HEK293 (cell line): ENCODE results near the gene SFXN2.
A peak's percentile ranks its signal among the peaks of the same experiment; 100 is the strongest.

Experiments used
- CTCF ChIA-PET: fragments of 350-600 bp; formaldehyde crosslinking; extraction: SDS; loops from one replicate; lab custom pipeline; 2021; ENCODE audit warnings: antibody characterized with exemption; lab: Yijun Ruan, JAX
- POLR2A ChIA-PET: fragments of 300-600 bp; formaldehyde crosslinking; extraction: SDS; loops from one replicate; lab custom pipeline; 2020; ENCODE audit warnings: antibody characterized with exemption, inconsistent platforms; lab: Yijun Ruan, JAX
- H3K27ac ChIP-seq: fragments of 200-500 bp; sonication (Bioruptor generic); 2 replicates; pipeline ENCODE4 v1.5.1; 2014; ENCODE audit warnings: low read depth, low read length, control low read depth, inconsistent platforms; ENCODE audit errors: extremely low read depth
- H3K36me3 ChIP-seq, 2 experiments: fragments of 200-500 bp in 1 of 2; sonication (Bioruptor generic) in 1 of 2; 1 replicate in 1 of 2; 2 replicates in 1 of 2; pipeline ENCODE4 v1.5.1; 2014 to 2017; ENCODE audit warnings: inconsistent platforms in 2 of 2, low read length in 2 of 2; ENCODE audit not compliant: control insufficient read depth in 2 of 2, insufficient read depth in 1 of 2
- H3K4me1 ChIP-seq: fragments of 200-500 bp; sonication (Bioruptor generic); 2 replicates; pipeline ENCODE4 v1.5.1; 2014; ENCODE audit warnings: mild to moderate bottlenecking, low read length, inconsistent platforms; ENCODE audit not compliant: control insufficient read depth, insufficient read depth
- H3K4me3 ChIP-seq: 2 replicates; pipeline ENCODE4 v1.5.1; 2011; ENCODE audit warnings: low read depth, mild to moderate bottlenecking, control low read depth, low read length, moderate library complexity
- H3K9me3 ChIP-seq: fragments of 200-500 bp; sonication (Bioruptor generic); 2 replicates; pipeline ENCODE4 v1.5.1; 2014; ENCODE audit warnings: low read depth, low read length, inconsistent platforms; ENCODE audit not compliant: control insufficient read depth, insufficient read depth
- GLI2 ChIP-seq: fragments of 450-650 bp; formaldehyde crosslinking; IDR thresholded peaks from 2 replicates; pipeline ENCODE4; 2017; ENCODE audit warnings: missing biosample characterization, missing genetic modification characterization, low read depth, borderline replicate concordance
- OVOL3 ChIP-seq: fragments of 450-650 bp; formaldehyde crosslinking; IDR thresholded peaks from 2 replicates; pipeline ENCODE4 v1.5.1; 2016; ENCODE audit warnings: missing biosample characterization, missing genetic modification characterization
- PRDM10 ChIP-seq: fragments of 450-650 bp; formaldehyde crosslinking; IDR thresholded peaks from 2 replicates; pipeline ENCODE4 v1.5.1; 2016; ENCODE audit warnings: missing biosample characterization, missing genetic modification characterization
- SP7 ChIP-seq: fragments of 450-650 bp; formaldehyde crosslinking; IDR thresholded peaks from 2 replicates; pipeline ENCODE4 v1.5.1; 2016; ENCODE audit warnings: missing biosample characterization, missing genetic modification characterization
- YY1 ChIP-seq: fragments of 450-650 bp; formaldehyde crosslinking; IDR thresholded peaks from 2 replicates; pipeline ENCODE4 v1.5.1; 2018; ENCODE audit warnings: missing biosample characterization, missing genetic modification characterization
- ZBTB20 ChIP-seq: fragments of 450-650 bp; formaldehyde crosslinking; IDR thresholded peaks from 2 replicates; pipeline ENCODE4 v1.5.1; 2016; ENCODE audit warnings: missing biosample characterization, missing genetic modification characterization
- ZBTB8A ChIP-seq: fragments of 450-650 bp; formaldehyde crosslinking; IDR thresholded peaks from 2 replicates; pipeline ENCODE4 v1.5.1; 2016; ENCODE audit warnings: missing biosample characterization, missing genetic modification characterization
- ZEB2 ChIP-seq: fragments of 450-650 bp; formaldehyde crosslinking; IDR thresholded peaks from 2 replicates; pipeline ENCODE4 v1.5.1; 2016; ENCODE audit warnings: missing biosample characterization, missing genetic modification characterization
- ZNF112 ChIP-seq: fragments of 450-650 bp; formaldehyde crosslinking; IDR thresholded peaks from 2 replicates; pipeline ENCODE4 v1.5.0; 2017; ENCODE audit warnings: missing biosample characterization, missing genetic modification characterization
- ZNF140 ChIP-seq: fragments of 450-650 bp; formaldehyde crosslinking; IDR thresholded peaks from 2 replicates; pipeline ENCODE4 v1.5.1; 2016; ENCODE audit warnings: missing biosample characterization, missing genetic modification characterization
- ZNF184 ChIP-seq: fragments of 450-650 bp; IDR thresholded peaks from 2 replicates; pipeline ENCODE4 v1.5.1; 2018; ENCODE audit warnings: missing biosample characterization, mild to moderate bottlenecking, missing genetic modification characterization
- ZNF223 ChIP-seq: fragments of 450-650 bp; formaldehyde crosslinking; IDR thresholded peaks from 2 replicates; pipeline ENCODE4 v1.5.1; 2016; ENCODE audit warnings: missing biosample characterization, missing genetic modification characterization
- ZNF266 ChIP-seq: fragments of 450-650 bp; formaldehyde crosslinking; IDR thresholded peaks from 2 replicates; pipeline ENCODE4 v1.5.1; 2016; ENCODE audit warnings: missing biosample characterization, missing genetic modification characterization, low read depth
- ZNF280D ChIP-seq: fragments of 450-650 bp; formaldehyde crosslinking; IDR thresholded peaks from 2 replicates; pipeline ENCODE4 v1.5.1; 2016; ENCODE audit warnings: missing biosample characterization, missing genetic modification characterization
- ZNF302 ChIP-seq: fragments of 450-650 bp; formaldehyde crosslinking; IDR thresholded peaks from 2 replicates; pipeline ENCODE4 v1.5.1; 2016; ENCODE audit warnings: missing biosample characterization, missing genetic modification characterization, low read depth
- ZNF362 ChIP-seq: fragments of 450-650 bp; formaldehyde crosslinking; IDR thresholded peaks from 2 replicates; pipeline ENCODE4 v1.5.1; 2016; ENCODE audit warnings: missing biosample characterization, missing genetic modification characterization
- ZNF530 ChIP-seq: fragments of 450-650 bp; formaldehyde crosslinking; IDR thresholded peaks from 2 replicates; pipeline ENCODE4 v1.5.1; 2016; ENCODE audit warnings: low read depth, missing biosample characterization, missing genetic modification characterization
- ZNF580 ChIP-seq: fragments of 450-650 bp; formaldehyde crosslinking; IDR thresholded peaks from 2 replicates; pipeline ENCODE4 v1.5.1; 2016; ENCODE audit warnings: missing biosample characterization, missing genetic modification characterization
- ZNF621 ChIP-seq: fragments of 450-650 bp; formaldehyde crosslinking; IDR thresholded peaks from 2 replicates; pipeline ENCODE4 v1.5.1; 2017; ENCODE audit warnings: missing biosample characterization, missing genetic modification characterization
- ZNF629 ChIP-seq: fragments of 450-650 bp; formaldehyde crosslinking; IDR thresholded peaks from 2 replicates; pipeline ENCODE4 v1.5.1; 2017; ENCODE audit warnings: missing biosample characterization, missing genetic modification characterization
- ZNF654 ChIP-seq: fragments of 450-650 bp; formaldehyde crosslinking; IDR thresholded peaks from 2 replicates; pipeline ENCODE4 v1.5.1; 2016; ENCODE audit warnings: low read depth, missing biosample characterization, missing genetic modification characterization
- ZNF747 ChIP-seq: fragments of 450-650 bp; formaldehyde crosslinking; IDR thresholded peaks from 2 replicates; pipeline ENCODE4 v1.5.1; 2016; ENCODE audit warnings: missing biosample characterization, missing genetic modification characterization
- ZNF791 ChIP-seq: fragments of 450-650 bp; formaldehyde crosslinking; IDR thresholded peaks from 2 replicates; pipeline ENCODE4 v1.5.1; 2016; ENCODE audit warnings: missing biosample characterization, missing genetic modification characterization
- ZNF843 ChIP-seq: fragments of 450-650 bp; formaldehyde crosslinking; IDR thresholded peaks from 2 replicates; pipeline ENCODE4 v1.5.1; 2016; ENCODE audit warnings: missing biosample characterization, missing genetic modification characterization

Gene SFXN2

GRCh38 chr10:102752934-102753664 is 38.7 kb downstream of the SFXN2 start (continued):
- TF ChIP-seq ZNF580 (tag by site-specific recombination) (no peak), ZBTB20 (tag by site-specific recombination) (no peak), ZNF654 (peak; percentile 38; the same call in 1 of the 2 replicates), ZNF112 (tag by site-specific recombination) (no peak), ZNF266 (tag by site-specific recombination) (no peak), ZNF629 (no peak), SP7 (tag by site-specific recombination) (no peak), ZBTB8A (tag by site-specific recombination) (no peak)

GRCh38 chr10:102753718-102754117 is 39.3 kb downstream of the SFXN2 start:
- CTCF ChIA-PET = interaction anchor here (0.7 to 4.0 kb wide), 16 partner anchors 10 to 148 kb away, joined by 3 to 47 read pairs (median 5); partner anchors contain the start of gene WBP1L
- POLR2A ChIA-PET = interaction anchor here (1.0 to 3.4 kb wide), 2 partner anchors 10 to 22 kb away, joined by 3 to 12 read pairs; partner anchors contain the start of gene WBP1L
- no peak overlapping the region for H3K27ac ChIP-seq
- H3K4me1 ChIP-seq = no peaks in the 10 kb centered on the region
- H3K9me3 ChIP-seq = no peaks in the 10 kb centered on the region
- no peaks in the 10 kb centered on the region for H3K36me3 ChIP-seq
- H3K4me3 ChIP-seq = no peak overlapping the region
- TF ChIP-seq GLI2 (tag by site-specific recombination) (no peak), ZNF621 (no peak), ZNF843 (tag by site-specific recombination) (no peak), ZNF280D (tag by site-specific recombination) (no peak), ZNF184 (no peak), ZNF302 (tag by site-specific recombination) (no peak), ZEB2 (tag by site-specific recombination) (no peak), ZNF362 (tag by site-specific recombination) (no peak), ZNF747 (tag by site-specific recombination) (no peak), ZNF791 (no peak), YY1 (tag by site-specific recombination) (no peak), ZNF223 (no peak), SP7 (tag by site-specific recombination) (no peak), ZNF530 (tag by site-specific recombination) (no peak), PRDM10 (tag by site-specific recombination) (no peak), ZNF140 (tag by site-specific recombination) (no peak), OVOL3 (tag by site-specific recombination) (no peak)
